IMR-90 (cell line): ENCODE measurements around the gene ACIN1. TPM values are rescaled to one million over a fixed set of nuclear protein-coding genes. Genes with fewer than 3 reads are reported as not detected.

Experiments used
- ATAC-seq: fragments of 200-7000 bp; cut with Tn5 transposase; 2 replicates; pipeline ENCODE4 v1.9.1; 2020; ENCODE audit warnings: low read depth, mild to moderate bottlenecking, moderate library complexity
- BruUV-seq: library from RNA; stranded (reverse); fragments of 400-500 nt; replicated peaks from 2 replicates; lab custom pipeline; 2021; lab: Mats Ljungman, UMichigan
- CTCF ChIA-PET: fragments of 300-600 bp; formaldehyde crosslinking; extraction: SDS; loops from one replicate; lab custom pipeline; 2021; ENCODE audit warnings: antibody characterized with exemption; lab: Yijun Ruan, JAX
- POLR2A ChIA-PET: fragments of 300-600 bp; sonication (Branson Sonifier 250); formaldehyde crosslinking; loops from one replicate; lab custom pipeline; 2022; ENCODE audit warnings: antibody characterized with exemption; ENCODE audit not compliant: unreplicated experiment; lab: Charles Lee
- DNase-seq: peaks from one replicate; pipeline ENCODE4 v3.0.0; 2013
- H2AFZ ChIP-seq: replicated peaks from 2 replicates; pipeline ENCODE3; 2013; ENCODE audit warnings: low read length, mild to moderate bottlenecking; ENCODE audit not compliant: poor library complexity
- H2AK5ac ChIP-seq: 2 replicates; pipeline ENCODE4 v1.6.1; 2013; ENCODE audit warnings: low read depth, low read length, inconsistent platforms
- H2AK9ac ChIP-seq: replicated peaks from 2 replicates; pipeline ENCODE3; 2013; ENCODE audit warnings: mild to moderate bottlenecking, low read depth, low read length, moderate library complexity; ENCODE audit not compliant: poor library complexity
- H2BK120ac ChIP-seq: 2 replicates; pipeline ENCODE4 v1.6.1; 2013; ENCODE audit warnings: low read depth, low read length, inconsistent platforms
- H2BK15ac ChIP-seq: 3 replicates; pipeline ENCODE4 v1.6.1; 2013; ENCODE audit warnings: low read depth, low read length, inconsistent platforms
- H2BK20ac ChIP-seq: 2 replicates; pipeline ENCODE4 v1.6.1; 2013; ENCODE audit warnings: low read depth, mild to moderate bottlenecking, inconsistent platforms, low read length, moderate library complexity
- H2BK5ac ChIP-seq: 2 replicates; pipeline ENCODE4 v1.6.1; 2013; ENCODE audit warnings: mild to moderate bottlenecking, low read depth, low read length, inconsistent platforms; ENCODE audit not compliant: poor library complexity, severe bottlenecking
- H3K14ac ChIP-seq: replicated peaks from 2 replicates; pipeline ENCODE4 v1.6.1; 2013; ENCODE audit warnings: low read depth, low read length, inconsistent platforms
- H3K18ac ChIP-seq: 2 replicates; pipeline ENCODE4 v1.6.1; 2013; ENCODE audit warnings: low read depth, low read length, control low read depth
- H3K23ac ChIP-seq: 2 replicates; pipeline ENCODE4 v1.6.1; 2013; ENCODE audit warnings: low read depth, low read length, inconsistent platforms
- H3K27ac ChIP-seq: 2 replicates; pipeline ENCODE4 v1.5.1; 2013; ENCODE audit warnings: mild to moderate bottlenecking, control low read depth, low read length; ENCODE audit not compliant: insufficient read depth
- H3K27me3 ChIP-seq: 2 replicates; pipeline ENCODE4 v1.6.1; 2013; ENCODE audit warnings: low read length; ENCODE audit not compliant: control insufficient read depth, insufficient read depth
- H3K36me3 ChIP-seq: 2 replicates; pipeline ENCODE4 v1.6.1; 2013; ENCODE audit warnings: low read length, mixed read lengths; ENCODE audit not compliant: control insufficient read depth, insufficient read depth
- H3K4ac ChIP-seq: 2 replicates; pipeline ENCODE4 v1.6.1; 2013; ENCODE audit warnings: low read depth, low read length, inconsistent platforms
- H3K4me1 ChIP-seq: 2 replicates; pipeline ENCODE4 v1.6.1; 2013; ENCODE audit warnings: low read length, mixed read lengths; ENCODE audit not compliant: control insufficient read depth, insufficient read depth
- H3K4me2 ChIP-seq: 2 replicates; pipeline ENCODE4 v1.6.1; 2013; ENCODE audit warnings: low read depth, mild to moderate bottlenecking, control low read depth, low read length, moderate library complexity
- H3K4me3 ChIP-seq: 2 replicates; pipeline ENCODE4 v1.5.1; 2013; ENCODE audit warnings: low read depth, mild to moderate bottlenecking, control low read depth, low read length, moderate library complexity; ENCODE audit not compliant: insufficient read depth
- H3K56ac ChIP-seq: 2 replicates; pipeline ENCODE4 v1.6.1; 2013; ENCODE audit warnings: low read length, inconsistent platforms; ENCODE audit not compliant: insufficient read depth; ENCODE audit errors: extremely low read depth
- H3K79me1 ChIP-seq, 2 experiments: 2 replicates each; pipeline ENCODE4 v1.6.1; 2013; ENCODE audit warnings: low read length in 2 of 2, inconsistent platforms in 1 of 2, low read depth in 1 of 2
- H3K9ac ChIP-seq: 2 replicates; pipeline ENCODE4 v1.6.1; 2013; ENCODE audit warnings: low read depth, low read length, control low read depth
- H3K9me1 ChIP-seq: 2 replicates; pipeline ENCODE4 v1.6.1; 2013; ENCODE audit warnings: low read length, inconsistent platforms; ENCODE audit not compliant: insufficient read depth
- H3K9me3 ChIP-seq: 2 replicates; pipeline ENCODE4 v1.6.1; 2013; ENCODE audit warnings: low read length; ENCODE audit not compliant: control insufficient read depth, insufficient read depth
- H4K20me1 ChIP-seq: 2 replicates; pipeline ENCODE4 v1.6.1; 2013; ENCODE audit warnings: low read length, inconsistent platforms; ENCODE audit not compliant: insufficient read depth
- H4K5ac ChIP-seq: 2 replicates; pipeline ENCODE4 v1.6.1; 2013; ENCODE audit warnings: mild to moderate bottlenecking, low read depth, low read length, control low read depth
- H4K8ac ChIP-seq, 2 experiments: 2 replicates each; pipeline ENCODE4 v1.6.1; 2013; ENCODE audit warnings: low read depth in 2 of 2, low read length in 2 of 2, control low read depth in 1 of 2, inconsistent platforms in 1 of 2
- H4K91ac ChIP-seq: 2 replicates; pipeline ENCODE4 v1.6.1; 2013; ENCODE audit warnings: low read depth, low read length, inconsistent platforms; ENCODE audit not compliant: insufficient read depth
- CHD1 ChIP-seq: IDR thresholded peaks from 2 replicates; pipeline ENCODE4 v1.6.1; 2012; ENCODE audit warnings: low read depth, low read length, improper control_type of control experiment
- MAZ ChIP-seq: IDR thresholded peaks from 2 replicates; pipeline ENCODE4 v1.6.1; 2012; ENCODE audit warnings: low read depth, mild to moderate bottlenecking, low read length, improper control_type of control experiment, moderate library complexity, borderline replicate concordance
- NFE2L2 ChIP-seq: fragments of 150-350 bp; IDR thresholded peaks from 2 replicates; pipeline ENCODE4 v1.6.1; 2016; ENCODE audit warnings: low read depth, mild to moderate bottlenecking, low read length
- WGBS, 2 experiments: methylation state at CpG; one replicate each; pipeline versions ENCODE4 v1.1.5 to v1.1.7; 2013; ENCODE audit warnings: missing lambda C conversion rate in 2 of 2; ENCODE audit not compliant: insufficient read length in 1 of 2; ENCODE audit errors: extremely low coverage in 2 of 2; 5-methylcytosine and 5-hydroxymethylcytosine counted together
- dilution Hi-C: fragments of 300-500 bp; cut with HindIII; formaldehyde crosslinking; loops from one replicate; pipeline ENCODE4 v1.14.3; 2018; ENCODE audit warnings: low sequenced_read_pairs; ENCODE audit not compliant: unreplicated experiment
- in situ Hi-C: fragments of 300-500 bp; cut with MboI; formaldehyde crosslinking; loops from 3 replicates; pipeline ENCODE4 v1.14.3; 2019; ENCODE audit warnings: low sequenced_read_pairs, inconsistent platforms, mixed read lengths
- intact Hi-C: fragments of 100-400 bp; cut with micrococcal nuclease; formaldehyde crosslinking; loops from 2 replicates; pipeline ENCODE4 v1.10.0; 2022
- polyA plus RNA-seq, 3 experiments: library from polyadenylated mRNA; depleted of rRNA; stranded (reverse); fragments of >200 nt; gene quantifications; 2 replicates each; pipeline ENCODE4 v1.2.3, GENCODE V29; 2012; ENCODE audit warnings: low replicate concordance in 1 of 3
- total RNA-seq: library from RNA; depleted of rRNA; stranded (reverse); fragments of >200 nt; gene quantifications from 2 replicates; pipeline ENCODE4 v1.2.3, GENCODE V29; 2012

The ACIN1 gene
- total and polyA plus RNA-seq, 2 of the 4 experiments (the other 2 are of a cell fraction): 73.8 to 185 TPM

DNA sequence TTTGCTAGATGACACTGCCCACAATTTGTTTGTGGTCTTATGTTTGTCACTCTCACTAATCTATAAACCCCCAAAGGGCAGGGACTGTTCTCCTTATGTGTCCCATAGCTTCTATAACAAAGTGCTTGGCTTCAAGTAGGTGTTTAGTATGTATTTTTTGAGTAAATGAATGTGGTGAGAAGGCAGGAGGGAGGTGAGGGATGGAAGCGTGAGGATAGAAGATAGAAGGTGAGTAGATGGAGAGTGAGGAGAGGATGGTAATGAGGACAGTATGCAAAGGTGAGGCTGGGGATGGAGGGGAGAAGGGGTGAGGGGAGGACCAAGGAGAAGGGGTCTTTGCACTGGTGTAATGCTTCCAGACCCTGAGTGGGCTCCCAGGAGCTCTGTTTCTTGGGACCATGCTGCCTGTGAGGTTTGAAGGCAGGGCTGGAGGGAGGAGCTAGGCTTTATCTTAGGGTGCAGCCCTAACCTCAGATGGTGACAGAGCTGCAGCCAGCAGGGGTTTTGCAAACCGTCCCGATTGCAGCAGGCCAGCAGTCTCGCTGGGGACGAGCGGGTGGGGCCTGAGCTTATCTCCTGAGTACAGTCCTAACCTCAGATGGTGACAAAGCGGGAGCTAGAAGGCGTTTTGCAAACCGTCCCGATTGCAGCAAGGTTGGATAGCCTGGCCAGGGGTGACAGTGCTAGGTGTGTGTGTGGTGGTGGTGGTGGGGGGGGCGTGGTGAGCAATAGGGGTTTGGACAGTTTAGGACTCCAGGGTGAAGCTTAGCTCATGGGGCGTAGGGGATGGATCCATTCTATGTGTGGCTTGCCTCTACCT lies 17.6 kb upstream of the ACIN1 start:
- H3K9me1 ChIP-seq: peaks cover 35% of the 10 kb centered on the region
- intact Hi-C loops (no loop called here), dilution Hi-C loops (no loop called here), in situ Hi-C loops (loop anchor here (10.0 kb wide), 1 partner anchor 192 kb away; the partner anchor contains the start of genes BCL2L2 and PPP1R3E)
- ChIA-PET POLR2A (no interaction called here), CTCF (interaction anchor here (0.6 to 2.2 kb wide), 6 partner anchors 9 to 55 kb away, joined by 3 to 6 read pairs (median 4); partner anchors contain the start of genes ACIN1, C14orf119 and CDH24)
- no peaks in the 10 kb centered on the region for H3K36me3 ChIP-seq
- no peak overlapping the region for H3K56ac ChIP-seq
- H2BK5ac ChIP-seq: peak overlapping the region; percentile 23
- peaks cover 9 to 10% of the 10 kb centered on the region in 2 experiments; a peak in 2 of 4 replicates for H3K79me1 ChIP-seq
- no peak for ATAC-seq
- peak overlapping the region; percentile 5; the same call in 1 of the 2 replicates for H3K27ac ChIP-seq
- peak overlapping the region; percentile 81 to 92; a peak in 3 of 4 replicates for H4K8ac ChIP-seq
- no peak overlapping the region for H3K23ac ChIP-seq
- no TSS peak for BruUV-seq
- H2AFZ ChIP-seq: peak overlapping the region; percentile 64
- no peaks in the 10 kb centered on the region for H3K9me3 ChIP-seq
- no peak overlapping the region for H3K4me2 ChIP-seq
- peak overlapping the region; percentile 23 for H2AK9ac ChIP-seq
- H3K27me3 ChIP-seq: no peaks in the 10 kb centered on the region
- 58 to 100% methylated on average over 1 to 7 of the region's 12 CpGs for WGBS, 2 experiments
- peak overlapping the region; percentile 63; the same call in 1 of the 2 replicates for H3K14ac ChIP-seq
- H4K5ac ChIP-seq: peak overlapping the region; percentile 47
- peak overlapping the region; percentile 56 for H2AK5ac ChIP-seq
- H4K20me1 ChIP-seq: no peaks in the 10 kb centered on the region
- H3K18ac ChIP-seq: peak overlapping the region; percentile 43; the same call in 1 of the 2 replicates
- peak overlapping the region; percentile 55 for H2BK20ac ChIP-seq
- H3K4me1 ChIP-seq: peaks cover 29% of the 10 kb centered on the region
- no peak for DNase-seq
- TF ChIP-seq MAZ: no peak
- TF ChIP-seq NFE2L2: no peak
- no peak for TF ChIP-seq CHD1
- no peak overlapping the region for H3K4me3 ChIP-seq
- peak overlapping the region; percentile 97 for H2BK15ac ChIP-seq
- H4K91ac ChIP-seq: peak overlapping the region; percentile 39; the same call in 1 of the 2 replicates
- no peak overlapping the region for H3K9ac ChIP-seq
- peak overlapping the region; percentile 55; the same call in 1 of the 2 replicates for H3K4ac ChIP-seq
- peak overlapping the region; percentile 60; the same call in 1 of the 2 replicates for H2BK120ac ChIP-seq
